NOMO-1 treated with DMSO at 0.1 percent for 48 hours (cell line): ENCODE measurements around the gene LILRA6.
A peak's percentile ranks its signal among the peaks of the same experiment; 100 is the strongest.
"Not testable (repeated sequence)": the region's sequence is repeated elsewhere in the genome, so short reads cannot be mapped to it uniquely, and the experiment has no call there.

Experiments
- DNase-seq: peaks from one replicate; lab custom pipeline; 2025; ENCODE audit not compliant: unreplicated experiment; lab: John Stamatoyannopoulos, UW

Gene LILRA6

GRCh38 chr19:54242646-54243045 lies at the start of gene LILRA6:
Gene LILRA6, minus strand, starts transcription at chr19:54242790.
- peak; percentile 41 for DNase-seq

- DNase-seq, result not testable (repeated sequence)
Measured at GRCh38 chr19:54289160-54289559, 46.6 kb upstream of the LILRA6 start.

GRCh38 chr19:54287456-54287855 lies 44.9 kb upstream of the LILRA6 start:
- no peak for DNase-seq

GRCh38 chr19:54286283-54286682 lies 43.7 kb upstream of the LILRA6 start:
- not testable (repeated sequence) for DNase-seq

DNA sequence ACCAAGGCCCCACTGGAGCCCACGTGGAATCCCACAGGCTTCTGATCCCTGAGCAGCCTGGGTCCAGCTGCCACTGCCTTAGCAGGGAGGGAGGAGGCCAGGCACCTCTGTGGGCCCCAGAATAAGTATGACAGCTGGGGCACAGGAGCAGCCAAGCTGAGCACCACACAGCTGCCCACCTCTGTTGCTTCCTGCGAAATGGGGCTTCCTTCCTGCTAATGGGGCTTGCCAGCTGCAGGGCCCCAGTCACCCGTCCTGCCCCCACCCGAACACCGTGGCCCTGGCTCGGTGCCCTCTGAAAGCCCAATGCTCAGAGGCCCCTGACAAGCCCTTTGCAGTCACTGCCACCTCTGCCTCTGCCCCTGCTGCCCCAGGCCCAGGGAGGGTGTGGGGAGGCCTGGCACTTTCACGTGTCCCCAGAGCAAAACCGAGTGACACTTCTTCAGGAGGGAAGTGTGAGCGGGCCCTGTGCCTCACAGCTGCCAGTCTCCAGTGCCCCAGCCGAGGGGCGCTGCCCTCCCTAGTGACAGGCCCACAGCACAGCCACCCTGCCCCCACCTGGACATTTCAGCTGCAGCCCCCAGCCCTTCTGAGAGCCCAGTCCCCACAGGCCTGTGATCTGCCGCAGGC lies 43.0 kb upstream of the LILRA6 start:
- not testable (repeated sequence) for DNase-seq

GRCh38 chr19:54282686-54283470 lies 40.3 kb upstream of the LILRA6 start:
- no peak for DNase-seq

- DNase-seq, result not testable (repeated sequence)
Measured at GRCh38 chr19:54281729-54282075, 39.1 kb upstream of the LILRA6 start.

- DNase-seq, result peak; percentile 72
Measured at GRCh38 chr19:54281007-54281728, 38.6 kb upstream of the LILRA6 start, which contains the start of gene LILRB2. Gene LILRB2, minus strand, starts transcription at chr19:54281110. Its CDS starts 614 bp downstream, at chr19:54280496.

GRCh38 chr19:54280441-54280840 lies 37.9 kb upstream of the LILRA6 start:
- peak; percentile 64 for DNase-seq

DNA sequence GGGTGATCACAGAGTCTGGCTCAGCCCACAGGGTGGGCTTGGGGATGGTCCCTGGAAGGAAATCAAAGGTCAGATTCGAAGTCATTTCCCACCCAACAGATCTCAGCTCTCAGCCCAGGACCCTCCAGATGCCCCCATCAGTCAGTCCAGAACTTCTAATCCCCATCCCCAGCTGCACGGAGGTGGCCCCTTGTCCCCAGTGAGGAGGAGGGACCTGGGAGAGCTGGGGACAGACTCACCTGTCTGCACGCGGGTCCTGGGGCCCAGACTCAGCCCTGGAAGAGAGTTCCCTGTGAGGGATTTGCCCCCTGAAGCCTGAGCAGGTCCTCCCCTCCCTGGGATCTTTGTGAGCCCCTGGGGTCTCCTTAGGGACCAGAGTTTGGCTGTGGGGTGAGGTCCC lies 37.4 kb upstream of the LILRA6 start:
- not testable (repeated sequence) for DNase-seq

GRCh38 chr19:54279406-54279962 lies 36.9 kb upstream of the LILRA6 start:
- no peak for DNase-seq

DNA sequence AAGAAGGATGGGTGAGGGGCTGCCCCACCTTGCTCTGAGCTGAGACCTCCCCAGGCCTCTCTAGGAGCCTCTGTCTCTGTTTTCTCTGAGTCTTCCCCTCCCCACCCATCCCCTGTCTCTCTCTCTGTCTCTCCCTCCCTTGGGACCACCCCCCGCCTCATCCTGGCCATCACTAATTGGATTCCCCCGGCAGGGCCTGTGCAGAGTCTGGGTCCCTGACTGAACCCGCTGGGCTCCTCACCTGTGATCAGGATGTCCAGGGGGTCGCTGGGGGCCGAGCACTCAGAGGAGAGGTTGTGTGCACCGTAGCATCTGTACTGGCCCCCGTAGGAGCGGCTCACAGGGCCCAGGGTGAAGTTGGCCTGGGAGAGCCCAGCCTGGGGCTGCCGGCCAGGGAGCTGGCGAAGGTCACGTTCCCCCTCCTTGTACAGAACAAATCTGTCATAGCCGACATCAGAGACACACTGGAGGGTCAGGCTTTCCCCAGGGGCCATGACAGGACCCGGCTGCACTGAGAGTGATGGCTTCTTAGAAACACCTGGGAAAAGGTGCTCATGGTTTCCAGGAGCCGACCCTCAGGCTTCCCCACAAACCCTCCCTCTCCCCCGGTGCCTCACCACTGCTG lies 36.1 kb upstream of the LILRA6 start:
- DNase-seq, result not testable (repeated sequence)

DNA sequence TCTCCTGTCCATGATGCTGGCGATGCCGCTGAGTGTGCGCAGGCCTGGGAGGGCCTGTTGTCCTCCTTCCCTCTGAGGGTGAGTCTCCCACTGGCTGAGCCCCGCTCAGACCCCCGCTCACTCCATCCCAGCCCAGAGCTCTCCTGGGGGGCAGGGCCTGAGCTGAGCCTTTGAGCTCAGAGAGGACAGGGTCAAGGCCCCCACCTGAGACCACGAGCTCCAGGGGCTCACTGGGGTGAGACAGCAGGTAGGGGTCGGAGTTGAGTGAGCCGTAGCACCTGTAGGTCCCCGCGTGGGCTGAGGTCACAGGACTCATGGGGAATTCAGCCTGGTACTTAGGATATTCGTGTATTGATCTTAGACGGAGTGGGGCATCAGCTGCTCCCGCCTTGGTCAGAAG lies 35.5 kb upstream of the LILRA6 start:
- not testable (repeated sequence) for DNase-seq

DNA sequence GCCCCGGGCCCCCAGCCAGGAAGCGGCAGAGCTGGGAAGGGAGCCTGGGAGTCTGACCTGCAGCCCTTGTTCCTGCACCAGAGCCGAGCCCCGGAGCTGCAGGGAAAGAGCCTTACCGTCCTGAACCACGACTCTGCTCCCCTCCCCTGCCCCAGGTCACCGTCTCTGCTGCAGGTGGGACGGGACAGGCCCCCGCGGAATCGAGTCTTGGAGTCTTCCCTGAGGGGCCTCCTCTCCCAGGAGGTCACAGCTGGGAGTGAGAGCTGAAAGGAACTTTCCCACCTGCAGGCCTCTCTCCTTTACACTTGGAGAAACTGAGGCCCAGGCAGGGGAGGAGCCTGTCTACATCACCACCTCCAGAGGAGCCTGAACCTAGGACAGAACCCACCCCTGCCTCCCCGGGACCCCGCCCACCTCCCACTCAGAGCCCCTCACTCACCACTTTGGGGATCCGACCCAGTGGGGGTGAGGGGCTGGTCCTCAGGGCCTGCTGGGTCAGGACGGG lies 34.6 kb upstream of the LILRA6 start:
- DNase-seq, result not testable (repeated sequence)

- DNase-seq, result no peak
Measured at GRCh38 chr19:54275951-54276350, 33.4 kb upstream of the LILRA6 start.

GRCh38 chr19:54274516-54274915 lies 31.9 kb upstream of the LILRA6 start:
- DNase-seq, result not testable (repeated sequence)

GRCh38 chr19:54273821-54274220 lies 31.2 kb upstream of the LILRA6 start:
- no peak for DNase-seq

DNA sequence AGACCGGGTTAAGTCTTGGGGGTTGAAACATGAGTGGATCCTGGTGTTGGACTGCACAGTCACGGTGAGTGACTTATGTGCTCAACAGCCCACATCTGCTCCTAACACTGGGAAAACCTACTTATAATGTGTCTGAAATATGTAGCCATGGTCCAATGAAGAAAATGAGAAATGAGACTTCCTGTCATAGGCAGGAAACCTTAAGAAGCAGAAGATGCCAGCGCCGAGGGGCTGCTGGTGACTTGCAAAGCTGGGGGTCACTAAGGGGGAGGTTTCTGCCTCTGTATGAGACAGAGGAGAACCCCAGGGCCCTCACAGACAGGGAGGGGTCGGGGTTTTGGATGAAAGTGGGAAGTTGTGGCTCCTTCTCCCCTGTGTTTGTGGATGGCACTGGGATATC lies 29.6 kb upstream of the LILRA6 start:
- not testable (repeated sequence) for DNase-seq

DNA sequence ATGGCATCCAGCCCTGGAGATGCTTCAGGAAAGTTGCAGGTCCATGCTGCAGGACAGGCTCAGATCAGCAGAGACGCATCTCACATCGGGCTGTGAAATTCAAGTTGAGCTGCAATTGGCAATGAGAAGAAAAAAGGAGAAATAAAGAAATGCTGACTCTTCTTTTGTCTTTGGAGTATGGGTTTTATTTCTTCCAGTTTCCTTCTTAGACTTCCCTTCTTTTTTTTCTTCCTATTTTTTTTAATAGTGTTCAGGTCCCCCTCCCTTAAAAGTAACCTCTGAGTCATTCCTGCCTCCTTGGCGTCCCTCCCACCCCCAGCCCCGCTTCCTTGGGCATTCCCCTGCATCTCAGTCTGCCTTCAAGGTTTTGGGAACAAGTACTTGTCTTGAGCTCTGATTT lies 29.0 kb upstream of the LILRA6 start:
- DNase-seq, result not testable (repeated sequence)

GRCh38 chr19:54271106-54271505 lies 28.5 kb upstream of the LILRA6 start:
- peak; percentile 58 for DNase-seq

- peak; percentile 16 for DNase-seq
Measured at GRCh38 chr19:54268936-54269335, 26.3 kb upstream of the LILRA6 start.
